Measurements from ENCODE around the gene TRAF2.

DNA sequence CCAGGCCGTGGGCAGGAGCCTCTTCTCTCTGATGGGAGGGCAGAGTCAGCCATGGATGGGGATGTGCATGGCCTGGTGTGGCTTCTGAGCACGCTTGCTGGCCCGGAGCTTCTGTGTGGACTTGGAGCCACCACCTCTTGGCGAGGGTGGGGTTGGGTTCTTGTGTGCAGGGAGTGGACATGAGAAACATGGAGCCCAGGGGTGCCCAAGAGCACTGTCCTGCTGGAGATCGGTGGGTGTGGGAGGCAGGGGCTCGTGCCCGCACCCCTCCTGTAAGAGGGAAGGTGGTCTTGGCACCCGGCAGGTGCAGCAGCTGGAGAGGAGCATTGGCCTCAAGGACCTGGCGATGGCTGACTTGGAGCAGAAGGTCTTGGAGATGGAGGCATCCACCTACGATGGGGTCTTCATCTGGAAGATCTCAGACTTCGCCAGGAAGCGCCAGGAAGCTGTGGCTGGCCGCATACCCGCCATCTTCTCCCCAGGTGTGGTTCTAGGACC lies 34.5 kb downstream of the TRAF2 start:
- no peak for TF ChIP-seq POLR2AphosphoS5 (IDR thresholded peaks at IDR 0.05)
- TF ChIP-seq, protein P1, sequence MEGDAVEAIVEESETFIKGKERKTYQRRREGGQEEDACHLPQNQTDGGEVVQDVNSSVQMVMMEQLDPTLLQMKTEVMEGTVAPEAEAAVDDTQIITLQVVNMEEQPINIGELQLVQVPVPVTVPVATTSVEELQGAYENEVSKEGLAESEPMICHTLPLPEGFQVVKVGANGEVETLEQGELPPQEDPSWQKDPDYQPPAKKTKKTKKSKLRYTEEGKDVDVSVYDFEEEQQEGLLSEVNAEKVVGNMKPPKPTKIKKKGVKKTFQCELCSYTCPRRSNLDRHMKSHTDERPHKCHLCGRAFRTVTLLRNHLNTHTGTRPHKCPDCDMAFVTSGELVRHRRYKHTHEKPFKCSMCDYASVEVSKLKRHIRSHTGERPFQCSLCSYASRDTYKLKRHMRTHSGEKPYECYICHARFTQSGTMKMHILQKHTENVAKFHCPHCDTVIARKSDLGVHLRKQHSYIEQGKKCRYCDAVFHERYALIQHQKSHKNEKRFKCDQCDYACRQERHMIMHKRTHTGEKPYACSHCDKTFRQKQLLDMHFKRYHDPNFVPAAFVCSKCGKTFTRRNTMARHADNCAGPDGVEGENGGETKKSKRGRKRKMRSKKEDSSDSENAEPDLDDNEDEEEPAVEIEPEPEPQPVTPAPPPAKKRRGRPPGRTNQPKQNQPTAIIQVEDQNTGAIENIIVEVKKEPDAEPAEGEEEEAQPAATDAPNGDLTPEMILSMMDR (IDR thresholded peaks at IDR 0.05), result no peak
